Transverse colon (tissue), 4 donors: ENCODE results near the gene ANKRD13C. TPM values are rescaled to one million over a fixed set of nuclear protein-coding genes. Genes with fewer than 3 reads are reported as not detected.

Source experiments
- DNase-seq: peaks from one replicate; pipeline ENCODE4 v3.0.0-alpha.2; 2019
- H3K27ac ChIP-seq, 4 donors: fragments of 200-600 bp; sonication (generic); 2 replicates each; pipeline ENCODE4 v1.5.1; 2016 to 2018; ENCODE audit warnings: inconsistent platforms in 4 of 4
- H3K27me3 ChIP-seq: fragments of 200-600 bp; sonication (generic); 2 replicates; pipeline ENCODE4 v1.5.1; 2017; ENCODE audit warnings: inconsistent platforms
- H3K36me3 ChIP-seq, 4 donors: fragments of 200-600 bp; sonication (generic); 2 replicates each; pipeline ENCODE4 v1.5.1; 2017 to 2019; ENCODE audit warnings: inconsistent platforms in 4 of 4
- H3K4me1 ChIP-seq, 4 donors: fragments of 200-600 bp; sonication (generic); 2 replicates each; pipeline ENCODE4 v1.5.1; 2017 to 2020; ENCODE audit warnings: inconsistent platforms in 4 of 4
- H3K4me3 ChIP-seq, 4 donors: fragments of 200-600 bp; sonication (generic); 1 replicate in 1 of 4; 2 replicates in 3 of 4; pipeline versions ENCODE4 v1.5.1 to v1.6.1; 2017 to 2019; ENCODE audit warnings: inconsistent platforms in 4 of 4
- H3K9me3 ChIP-seq, 2 donors: fragments of 200-600 bp; sonication (generic); 2 replicates each; pipeline ENCODE4 v1.5.1; 2017 to 2019; ENCODE audit warnings: inconsistent platforms in 2 of 2
- EP300 ChIP-seq: sonication (generic); formaldehyde crosslinking; IDR thresholded peaks from one replicate; pipeline ENCODE4 v1.6.1; 2017; ENCODE audit warnings: antibody characterized with exemption, low read depth
- POLR2A ChIP-seq: fragments of 450-650 bp; IDR thresholded peaks from one replicate; pipeline ENCODE4 v1.6.1; 2016; ENCODE audit warnings: antibody characterized with exemption, mild to moderate bottlenecking, moderate library complexity
- POLR2AphosphoS5 ChIP-seq, 3 donors: sonication (generic); formaldehyde crosslinking; IDR thresholded peaks; one replicate each; pipeline ENCODE4 v1.6.1; 2016; ENCODE audit warnings: antibody characterized with exemption in 3 of 3
- WGBS, 2 donors: methylation state at CpG; one replicate each; pipeline ENCODE4 v1.1.5; 2018; ENCODE audit warnings: low coverage in 1 of 2; 5-methylcytosine and 5-hydroxymethylcytosine counted together
- in situ Hi-C, 4 donors: fragments of 200-750 bp; cut with MboI; loops; one replicate each; pipeline versions ENCODE4 v1.15.0 to v1.15.1; 2017; ENCODE audit warnings: low sequenced_read_pairs in 3 of 4, low pct_ligation_motif_present in 1 of 4, low pct_unique_long_range_greater_than_20kb in 1 of 4
- intact Hi-C: fragments of 100-400 bp; cut with DNase I; formaldehyde crosslinking; loops from one replicate; pipeline ENCODE4 v1.15.1; 2023; ENCODE audit warnings: low total_unique reads
- total RNA-seq, 4 donors: library from RNA; depleted of rRNA; stranded (reverse); fragments of >200 nt; gene quantifications; one replicate each; pipeline ENCODE4 v1.1.0, GENCODE V29; 2016
- TF ChIP-seq, protein P1 (sequence below), 5 experiments: fragments of 200-600 bp in 3 of 5; fragments of 450-650 bp in 2 of 5; sonication (generic) in 3 of 5; IDR thresholded peaks; 1 replicate in 2 of 5; 2 replicates in 3 of 5; pipeline ENCODE4 v1.5.1; 2016 to 2017; ENCODE audit warnings: antibody characterized with exemption in 5 of 5, inconsistent platforms in 3 of 5, mild to moderate bottlenecking in 2 of 5, moderate library complexity in 1 of 5

ANKRD13C gene, protein sequence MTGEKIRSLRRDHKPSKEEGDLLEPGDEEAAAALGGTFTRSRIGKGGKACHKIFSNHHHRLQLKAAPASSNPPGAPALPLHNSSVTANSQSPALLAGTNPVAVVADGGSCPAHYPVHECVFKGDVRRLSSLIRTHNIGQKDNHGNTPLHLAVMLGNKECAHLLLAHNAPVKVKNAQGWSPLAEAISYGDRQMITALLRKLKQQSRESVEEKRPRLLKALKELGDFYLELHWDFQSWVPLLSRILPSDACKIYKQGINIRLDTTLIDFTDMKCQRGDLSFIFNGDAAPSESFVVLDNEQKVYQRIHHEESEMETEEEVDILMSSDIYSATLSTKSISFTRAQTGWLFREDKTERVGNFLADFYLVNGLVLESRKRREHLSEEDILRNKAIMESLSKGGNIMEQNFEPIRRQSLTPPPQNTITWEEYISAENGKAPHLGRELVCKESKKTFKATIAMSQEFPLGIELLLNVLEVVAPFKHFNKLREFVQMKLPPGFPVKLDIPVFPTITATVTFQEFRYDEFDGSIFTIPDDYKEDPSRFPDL
- total RNA-seq, result 10 to 100 TPM; 10.7 to 35.5 (median 27.1) TPM

DNA sequence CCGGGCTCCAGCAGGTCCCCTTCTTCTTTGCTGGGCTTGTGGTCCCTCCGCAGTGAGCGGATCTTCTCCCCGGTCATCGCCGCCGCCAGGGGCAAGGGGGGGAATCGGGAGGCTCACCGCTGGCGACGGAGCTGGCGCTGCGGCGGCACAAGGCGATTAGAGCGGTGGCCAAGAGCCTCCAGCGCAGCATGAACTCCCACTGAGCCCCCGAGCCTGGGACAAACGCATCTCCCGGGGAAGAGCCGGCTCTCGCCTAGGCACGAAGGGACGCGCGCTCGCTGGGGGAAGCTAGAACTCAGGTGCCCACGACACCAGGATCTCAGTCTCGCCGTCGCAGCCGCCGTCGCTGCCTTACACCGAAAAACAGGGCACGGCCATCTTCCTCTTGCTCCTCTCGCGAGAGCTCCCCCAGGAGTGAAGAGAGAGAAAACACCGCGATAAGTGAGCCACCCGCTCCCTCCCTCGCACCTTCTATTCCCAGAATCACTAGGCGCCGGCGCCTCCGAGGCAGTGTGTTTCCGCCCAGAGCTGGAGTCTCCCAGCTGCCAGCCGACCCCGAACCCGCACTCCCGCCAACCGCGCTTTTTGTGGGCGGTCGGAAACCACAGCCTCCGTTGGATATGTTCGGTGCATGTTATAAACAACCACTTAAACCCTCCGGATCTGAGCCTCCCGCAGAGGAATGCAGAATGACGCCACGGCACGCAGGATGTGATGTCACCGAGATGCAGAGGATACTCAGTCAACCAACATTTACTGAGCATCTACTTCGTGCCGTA lies at the start of gene ANKRD13C:
ANKRD13C (minus strand) TSS at position 391 of the 779 bp plus-strand sequence; CDS start at position 77, 314 bp downstream.
- H3K27me3 ChIP-seq, result no peaks in the 10 kb centered on the region
- peak; percentile 94 for DNase-seq
- peak within 1 kb of the TSS; percentile 72 to 97 (median 83) for H3K4me3 ChIP-seq
- intact Hi-C loops (no loop called here), in situ Hi-C loops (loop anchor here in 1 of 4 donors (10.0 kb wide), 1 partner anchor 60 kb away; the partner anchor contains the start of gene CTH)
- TF ChIP-seq, protein P1, sequence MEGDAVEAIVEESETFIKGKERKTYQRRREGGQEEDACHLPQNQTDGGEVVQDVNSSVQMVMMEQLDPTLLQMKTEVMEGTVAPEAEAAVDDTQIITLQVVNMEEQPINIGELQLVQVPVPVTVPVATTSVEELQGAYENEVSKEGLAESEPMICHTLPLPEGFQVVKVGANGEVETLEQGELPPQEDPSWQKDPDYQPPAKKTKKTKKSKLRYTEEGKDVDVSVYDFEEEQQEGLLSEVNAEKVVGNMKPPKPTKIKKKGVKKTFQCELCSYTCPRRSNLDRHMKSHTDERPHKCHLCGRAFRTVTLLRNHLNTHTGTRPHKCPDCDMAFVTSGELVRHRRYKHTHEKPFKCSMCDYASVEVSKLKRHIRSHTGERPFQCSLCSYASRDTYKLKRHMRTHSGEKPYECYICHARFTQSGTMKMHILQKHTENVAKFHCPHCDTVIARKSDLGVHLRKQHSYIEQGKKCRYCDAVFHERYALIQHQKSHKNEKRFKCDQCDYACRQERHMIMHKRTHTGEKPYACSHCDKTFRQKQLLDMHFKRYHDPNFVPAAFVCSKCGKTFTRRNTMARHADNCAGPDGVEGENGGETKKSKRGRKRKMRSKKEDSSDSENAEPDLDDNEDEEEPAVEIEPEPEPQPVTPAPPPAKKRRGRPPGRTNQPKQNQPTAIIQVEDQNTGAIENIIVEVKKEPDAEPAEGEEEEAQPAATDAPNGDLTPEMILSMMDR (IDR thresholded peaks at IDR 0.05), result peak in 3 of 5 experiments; percentile 17 to 29 (median 24)
- TF ChIP-seq POLR2AphosphoS5 (IDR thresholded peaks at IDR 0.05), result peak; percentile 89 to 95 (median 93)
- TF ChIP-seq POLR2A, result peak; percentile 89
- TF ChIP-seq EP300, result no peak
- no peaks in the 10 kb centered on the region for H3K9me3 ChIP-seq
- peaks cover 12 to 51% (median 17%) of the 10 kb centered on the region in 4 donors for H3K4me1 ChIP-seq
- 1% methylated on average over 49 of the region's 65 CpGs; no CpG with 5 or more reads in 1 of the 2 donors for WGBS, 2 donors
- H3K36me3 ChIP-seq, result no peaks in the 10 kb centered on the region
- H3K27ac ChIP-seq, result peak within 1 kb of the TSS; percentile 94 to 97 (median 95)

DNA sequence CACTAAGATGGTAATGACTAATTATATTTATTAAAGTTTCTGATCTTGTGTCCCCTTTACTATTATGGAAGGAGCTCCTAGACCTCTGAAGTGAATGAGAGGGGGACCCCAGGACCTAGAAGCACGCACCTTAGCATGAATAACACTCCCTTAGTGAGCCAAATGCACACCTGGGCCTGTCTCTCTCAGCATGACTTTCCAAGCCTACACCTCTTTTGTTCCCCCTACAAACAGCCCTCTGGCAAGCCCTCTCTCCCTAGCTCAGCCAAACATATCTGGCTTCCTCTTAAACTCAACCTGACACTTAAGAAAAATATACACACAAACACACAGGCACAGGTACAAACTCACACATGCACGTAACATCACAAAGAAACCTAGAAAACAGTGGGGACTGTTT lies 49.2 kb upstream of the ANKRD13C start:
- Histone ChIP-seq H3K9me3 (no peaks in the 10 kb centered on the region), H3K4me3 (no peak overlapping the region), H3K27me3 (no peaks in the 10 kb centered on the region), H3K4me1 (no peaks in the 10 kb centered on the region), H3K36me3 (no peaks in the 10 kb centered on the region), H3K27ac (no peak overlapping the region)
- TF ChIP-seq EP300 (no peak), POLR2A (no peak), POLR2AphosphoS5 (IDR thresholded peaks at IDR 0.05) (no peak)
- TF ChIP-seq, protein P1 (IDR thresholded peaks at IDR 0.05), result no peak
- intact Hi-C loops (no loop called here), in situ Hi-C loops (no loop called here)
- no peak for DNase-seq
- 84 to 96% methylated on average over 2 of the region's 2 CpGs for WGBS, 2 donors

- no peaks in the 10 kb centered on the region for H3K9me3 ChIP-seq
- H3K4me1 ChIP-seq, result no peaks in the 10 kb centered on the region
- no peak for DNase-seq
- no peak for TF ChIP-seq EP300
- no peak for TF ChIP-seq POLR2AphosphoS5 (IDR thresholded peaks at IDR 0.05)
- TF ChIP-seq, protein P1 (IDR thresholded peaks at IDR 0.05), result no peak
- no peak for TF ChIP-seq POLR2A
- H3K36me3 ChIP-seq, result no peaks in the 10 kb centered on the region
- in situ Hi-C loops (no loop called here), intact Hi-C loops (no loop called here)
- WGBS, 2 donors, result 83 to 94% methylated on average over 1 of the region's 1 CpG
- H3K27me3 ChIP-seq, result no peaks in the 10 kb centered on the region
- no peak overlapping the region for H3K4me3 ChIP-seq
- H3K27ac ChIP-seq, result no peak overlapping the region
Measured at GRCh38 chr1:70401974-70402373, 47.5 kb upstream of the ANKRD13C start.

- no peak for TF ChIP-seq POLR2AphosphoS5 (IDR thresholded peaks at IDR 0.05)
- no peak for TF ChIP-seq POLR2A
- TF ChIP-seq, protein P1 (IDR thresholded peaks at IDR 0.05), result no peak
- TF ChIP-seq EP300, result no peak
- Histone ChIP-seq H3K4me3 (no peak overlapping the region), H3K27ac (no peak overlapping the region), H3K27me3 (no peaks in the 10 kb centered on the region), H3K9me3 (no peaks in the 10 kb centered on the region), H3K36me3 (no peaks in the 10 kb centered on the region), H3K4me1 (no peaks in the 10 kb centered on the region)
- WGBS, 2 donors, result 82 to 98% methylated on average over 1 of the region's 1 CpG
- DNase-seq, result no peak
- in situ Hi-C loops, result no loop called here
- intact Hi-C loops, result no loop called here
Measured at GRCh38 chr1:70400335-70400734, 45.8 kb upstream of the ANKRD13C start.
